Measurements from ENCODE around the gene VASH1.

- TF ChIP-seq POLR2A (IDR thresholded peaks at IDR 0.05) (no peak), CTCF (IDR thresholded peaks at IDR 0.05) (no peak), POLR2AphosphoS5 (IDR thresholded peaks at IDR 0.05) (no peak)
These were observed 25.3 kb downstream of the VASH1 start for GRCh38 chr14:76786601-76787000.

All from prostate gland (tissue), 2 donors.